Endothelial cell of umbilical vein (primary cell): ENCODE data around the gene PSTPIP1. TPM values are rescaled to one million over a fixed set of nuclear protein-coding genes. Genes with fewer than 3 reads are reported as not detected.

ENCODE experiments used
- BruUV-seq: library from RNA; stranded (reverse); fragments of 400-500 nt; replicated peaks from 2 replicates; lab custom pipeline; 2021; lab: Mats Ljungman, UMichigan
- CTCF ChIA-PET: fragments of 300-600, 350-600 bp; sonication (Branson Sonifier 250); formaldehyde crosslinking; loops from one replicate; lab custom pipeline; 2021; ENCODE audit warnings: antibody characterized with exemption, inconsistent platforms; lab: Charles Lee
- POLR2A ChIA-PET: fragments of 300-600, 350-600 bp; sonication (Branson Sonifier 250); formaldehyde crosslinking; loops from one replicate; lab custom pipeline; 2021; ENCODE audit warnings: antibody characterized with exemption, inconsistent platforms; lab: Charles Lee
- DNase-seq: peaks from one replicate; pipeline ENCODE4 v3.0.0-alpha.2; 2011; ENCODE audit warnings: low read depth, low spot score
- FAIRE-seq: peaks from 2 replicates; lab custom pipeline; 2011; peaks lifted over from hg19 to GRCh38; lab: Jason Lieb, UNC
- H2AFZ ChIP-seq: 2 replicates; pipeline ENCODE4 v1.6.0; 2012; ENCODE audit warnings: low read depth, low read length, control low read depth, inconsistent platforms
- H3K27ac ChIP-seq: 2 replicates; pipeline ENCODE4 v1.5.1; 2011; ENCODE audit warnings: low read depth, mild to moderate bottlenecking, control low read depth, low read length, moderate library complexity; ENCODE audit not compliant: insufficient read depth
- H3K27me3 ChIP-seq, 2 experiments: 2 replicates each; pipeline versions ENCODE4 v1.6.0 to v1.6.1; 2011; ENCODE audit warnings: low read length in 2 of 2, mixed read lengths in 1 of 2; ENCODE audit not compliant: control insufficient read depth in 2 of 2, insufficient read depth in 2 of 2
- H3K36me3 ChIP-seq, 2 experiments: 2 replicates in 1 of 2; 3 replicates in 1 of 2; pipeline ENCODE4 v1.5.1; 2011; ENCODE audit warnings: low read length in 2 of 2, mild to moderate bottlenecking in 1 of 2, moderate library complexity in 1 of 2; ENCODE audit not compliant: control insufficient read depth in 2 of 2, insufficient read depth in 2 of 2; ENCODE audit errors: extremely low read depth in 1 of 2
- H3K4me1 ChIP-seq: 3 replicates; pipeline ENCODE4 v1.5.1; 2011; ENCODE audit warnings: mild to moderate bottlenecking, low read length; ENCODE audit not compliant: control insufficient read depth, insufficient read depth; ENCODE audit errors: extremely low read depth
- H3K4me2 ChIP-seq: 2 replicates; pipeline ENCODE4 v1.6.1; 2011; ENCODE audit warnings: low read length, control low read depth, mixed read lengths; ENCODE audit not compliant: insufficient read depth
- H3K4me3 ChIP-seq, 3 experiments: fragments of 200-600 bp in 1 of 3; sonication (generic), shearing (Covaris generic) in 1 of 3; replicated peaks in 1 of 3; 2 replicates each; pipeline ENCODE4 v1.5.1; 2011 to 2016; ENCODE audit warnings: control low read depth in 3 of 3, low read length in 3 of 3, mild to moderate bottlenecking in 2 of 3, inconsistent platforms in 1 of 3, low read depth in 1 of 3, moderate library complexity in 1 of 3; ENCODE audit not compliant: insufficient read depth in 1 of 3
- H3K79me2 ChIP-seq: 2 replicates; pipeline ENCODE4 v1.6.0; 2012; ENCODE audit warnings: low read length, inconsistent platforms; ENCODE audit not compliant: control insufficient read depth, insufficient read depth
- H3K9ac ChIP-seq: replicated peaks from 2 replicates; pipeline ENCODE3; 2011; ENCODE audit warnings: low read length, control low read depth; ENCODE audit not compliant: insufficient read depth; ENCODE audit errors: extremely low read depth
- H3K9me1 ChIP-seq: replicated peaks from 3 replicates; pipeline ENCODE4 v1.6.0; 2011; ENCODE audit warnings: mild to moderate bottlenecking, low read length; ENCODE audit not compliant: control insufficient read depth, insufficient read depth; ENCODE audit errors: extremely low read depth
- H3K9me3 ChIP-seq: replicated peaks from 2 replicates; pipeline ENCODE4 v1.5.1; 2012; ENCODE audit warnings: low read length, inconsistent platforms; ENCODE audit not compliant: control insufficient read depth, insufficient read depth
- H4K20me1 ChIP-seq: replicated peaks from 2 replicates; pipeline ENCODE3; 2011; ENCODE audit warnings: mild to moderate bottlenecking, low read length; ENCODE audit not compliant: control insufficient read depth, insufficient read depth; ENCODE audit errors: extremely low read depth
- CTCF ChIP-seq, 2 donors: IDR thresholded peaks; 1 replicate in 1 of 2; 2 replicates in 1 of 2; pipeline ENCODE4 v1.5.1; 2011; ENCODE audit warnings: low read length in 2 of 2, mild to moderate bottlenecking in 2 of 2, moderate library complexity in 2 of 2, control low read depth in 1 of 2, inconsistent platforms in 1 of 2, low read depth in 1 of 2; ENCODE audit not compliant: insufficient read depth in 1 of 2; ENCODE audit errors: extremely low read depth in 1 of 2
- EZH2 ChIP-seq: IDR thresholded peaks from 2 replicates; pipeline ENCODE4 v1.6.1; 2012; ENCODE audit warnings: borderline replicate concordance, low read depth, mild to moderate bottlenecking, moderate library complexity, low read length, inconsistent platforms; ENCODE audit not compliant: severe bottlenecking
- FOS ChIP-seq: IDR thresholded peaks from 2 replicates; pipeline ENCODE4 v1.6.1; 2011; ENCODE audit warnings: mild to moderate bottlenecking, low read length, moderate library complexity, borderline replicate concordance; ENCODE audit not compliant: insufficient read depth
- GATA2 ChIP-seq: IDR thresholded peaks from 2 replicates; pipeline ENCODE4 v1.7.0; 2011; ENCODE audit warnings: low read depth, mild to moderate bottlenecking, moderate library complexity, mixed read lengths, low read length; ENCODE audit not compliant: insufficient read length, insufficient read depth
- JUN ChIP-seq: IDR thresholded peaks from 2 replicates; pipeline ENCODE4 v1.6.1; 2011; ENCODE audit warnings: borderline replicate concordance, low read depth; ENCODE audit not compliant: insufficient read length, insufficient read depth
- MAX ChIP-seq: IDR thresholded peaks from 2 replicates; pipeline ENCODE4 v1.6.1; 2011; ENCODE audit not compliant: insufficient read depth, insufficient read length
- MYC ChIP-seq: IDR thresholded peaks from one replicate; pipeline ENCODE4 v1.6.1; 2011; ENCODE audit warnings: mild to moderate bottlenecking, low read depth, low read length
- POLR2A ChIP-seq: IDR thresholded peaks from 2 replicates; pipeline ENCODE4 v1.6.1; 2012; ENCODE audit warnings: low read depth, mild to moderate bottlenecking, control low read depth, low read length
- POLR2AphosphoS5 ChIP-seq: IDR thresholded peaks from 2 replicates; pipeline ENCODE4 v1.6.1; 2012; ENCODE audit warnings: low read depth, mild to moderate bottlenecking, control low read depth, low read length, moderate library complexity; ENCODE audit not compliant: insufficient read depth
- dilution Hi-C: fragments of 300-500 bp; cut with MboI; formaldehyde crosslinking; loops from one replicate; pipeline ENCODE4 v1.15.0; 2019; ENCODE audit warnings: low sequenced_read_pairs; ENCODE audit not compliant: extremely low pct_ligation_motif_present
- intact Hi-C: fragments of 100-400 bp; cut with micrococcal nuclease; formaldehyde crosslinking; loops from one replicate; pipeline ENCODE4 v1.10.0; 2022
- polyA plus RNA-seq, 4 experiments: library from polyadenylated mRNA; depleted of rRNA in 3 of 4; stranded (reverse) in 3 of 4; unstranded in 1 of 4; fragments of >200 nt; gene quantifications; 2 replicates each; pipeline versions ENCODE4 v1.2.1 to v1.2.3, GENCODE V29; 2011 to 2012; ENCODE audit warnings: missing spikeins in 1 of 4
- total RNA-seq: library from RNA; stranded (reverse); gene quantifications from 2 replicates; pipeline ENCODE4 v1.2.3, GENCODE V29; 2021

The PSTPIP1 gene
- total and polyA plus RNA-seq, 2 donors (not counting 3 experiments of a cell fraction or from before 2014, with no cell fraction given): not detected

GRCh38 chr15:77048135-77048876, 53.4 kb downstream of the PSTPIP1 start:
- Histone ChIP-seq H3K9ac (no peak overlapping the region), H4K20me1 (no peaks in the 10 kb centered on the region), H3K4me1 (no peaks in the 10 kb centered on the region), H3K27me3 (no peaks in the 10 kb centered on the region), H3K9me3 (no peaks in the 10 kb centered on the region), H3K36me3 (peaks cover 13 to 18% of the 10 kb centered on the region in 2 experiments), H2AFZ (no peak overlapping the region), H3K79me2 (no peaks in the 10 kb centered on the region), H3K4me2 (no peak overlapping the region), H3K27ac (no peak overlapping the region), H3K9me1 (no peaks in the 10 kb centered on the region), H3K4me3 (no peak overlapping the region)
- TF ChIP-seq EZH2: no peak
- TF ChIP-seq GATA2: no peak
- TF ChIP-seq POLR2A: no peak
- no TSS peak for BruUV-seq
- FAIRE-seq (no peak), DNase-seq (no peak)
- intact Hi-C loops: no loop called here
- dilution Hi-C loops: no loop called here
- ChIA-PET CTCF (interaction anchor here (1.0 to 3.3 kb wide), 4 partner anchors 8 to 495 kb away, joined by 3 to 12 read pairs (median 3); no protein-coding TSS in a partner anchor), POLR2A (no interaction called here)

GRCh38 chr15:77052556-77052955, 57.6 kb downstream of the PSTPIP1 start:
- BruUV-seq: no TSS peak
- no peak overlapping the region for H2AFZ ChIP-seq
- ChIA-PET POLR2A (no interaction called here), CTCF (interaction anchor here (0.9 kb wide), 1 partner anchor 17 kb away, joined by 3 read pairs; no protein-coding TSS in a partner anchor)
- dilution Hi-C loops: no loop called here
- no peak overlapping the region for H3K4me3 ChIP-seq
- H3K36me3 ChIP-seq: peaks cover 8% of the 10 kb centered on the region in 2 experiments
- no peak overlapping the region for H3K9ac ChIP-seq
- no peaks in the 10 kb centered on the region for H3K9me1 ChIP-seq
- no peaks in the 10 kb centered on the region for H3K27me3 ChIP-seq
- H3K4me1 ChIP-seq: peaks cover 13% of the 10 kb centered on the region
- H4K20me1 ChIP-seq: no peaks in the 10 kb centered on the region
- peaks cover 16% of the 10 kb centered on the region for H3K79me2 ChIP-seq
- TF ChIP-seq MAX: no peak
- no peak for TF ChIP-seq EZH2
- TF ChIP-seq CTCF (IDR thresholded peaks at IDR 0.05; ENCODE audit: extremely low read depth in 1 of 2, insufficient read depth in 1 of 2, low read depth in 1 of 2, low read length in 2 of 2): no peak
- no peak for TF ChIP-seq POLR2A
- no peak for TF ChIP-seq GATA2
- TF ChIP-seq POLR2AphosphoS5: no peak
- no peak for TF ChIP-seq MYC
- no peak for TF ChIP-seq JUN
- no peak for TF ChIP-seq FOS
- no peak overlapping the region for H3K27ac ChIP-seq
- H3K9me3 ChIP-seq: no peaks in the 10 kb centered on the region
- intact Hi-C loops: no loop called here
- FAIRE-seq (no peak), DNase-seq (no peak)
- H3K4me2 ChIP-seq: no peak overlapping the region
